ENCODE data around the gene JAZF1.

The JAZF1 gene

DNA sequence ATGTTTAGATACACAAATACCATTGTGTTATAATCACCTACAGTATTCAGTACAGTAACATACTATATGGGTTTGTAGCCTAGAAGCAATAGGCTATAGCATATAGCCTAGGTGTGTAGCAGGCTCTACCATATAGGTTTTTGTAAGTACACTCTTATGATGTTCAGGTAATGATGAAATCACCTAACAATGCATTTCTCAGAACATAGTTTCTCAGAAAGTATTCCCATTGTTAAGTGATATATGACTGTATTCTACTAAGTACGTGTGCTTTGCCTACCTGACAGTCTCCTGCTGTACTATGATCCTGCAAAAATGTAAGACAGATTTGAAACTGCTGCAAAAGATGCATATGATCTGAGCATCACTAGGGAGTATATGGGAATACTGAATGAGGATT is 137.9 kb downstream of the JAZF1 start:
- no peak for DNase-seq (ENCODE audit: low read depth)
- H3K4me3 ChIP-seq (ENCODE audit: low read depth, low read length) = no peak overlapping the region
- TF ChIP-seq, protein P1, sequence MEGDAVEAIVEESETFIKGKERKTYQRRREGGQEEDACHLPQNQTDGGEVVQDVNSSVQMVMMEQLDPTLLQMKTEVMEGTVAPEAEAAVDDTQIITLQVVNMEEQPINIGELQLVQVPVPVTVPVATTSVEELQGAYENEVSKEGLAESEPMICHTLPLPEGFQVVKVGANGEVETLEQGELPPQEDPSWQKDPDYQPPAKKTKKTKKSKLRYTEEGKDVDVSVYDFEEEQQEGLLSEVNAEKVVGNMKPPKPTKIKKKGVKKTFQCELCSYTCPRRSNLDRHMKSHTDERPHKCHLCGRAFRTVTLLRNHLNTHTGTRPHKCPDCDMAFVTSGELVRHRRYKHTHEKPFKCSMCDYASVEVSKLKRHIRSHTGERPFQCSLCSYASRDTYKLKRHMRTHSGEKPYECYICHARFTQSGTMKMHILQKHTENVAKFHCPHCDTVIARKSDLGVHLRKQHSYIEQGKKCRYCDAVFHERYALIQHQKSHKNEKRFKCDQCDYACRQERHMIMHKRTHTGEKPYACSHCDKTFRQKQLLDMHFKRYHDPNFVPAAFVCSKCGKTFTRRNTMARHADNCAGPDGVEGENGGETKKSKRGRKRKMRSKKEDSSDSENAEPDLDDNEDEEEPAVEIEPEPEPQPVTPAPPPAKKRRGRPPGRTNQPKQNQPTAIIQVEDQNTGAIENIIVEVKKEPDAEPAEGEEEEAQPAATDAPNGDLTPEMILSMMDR (IDR thresholded peaks at IDR 0.05; ENCODE audit: low read depth, low read length, missing control alignments) = no peak

DNA sequence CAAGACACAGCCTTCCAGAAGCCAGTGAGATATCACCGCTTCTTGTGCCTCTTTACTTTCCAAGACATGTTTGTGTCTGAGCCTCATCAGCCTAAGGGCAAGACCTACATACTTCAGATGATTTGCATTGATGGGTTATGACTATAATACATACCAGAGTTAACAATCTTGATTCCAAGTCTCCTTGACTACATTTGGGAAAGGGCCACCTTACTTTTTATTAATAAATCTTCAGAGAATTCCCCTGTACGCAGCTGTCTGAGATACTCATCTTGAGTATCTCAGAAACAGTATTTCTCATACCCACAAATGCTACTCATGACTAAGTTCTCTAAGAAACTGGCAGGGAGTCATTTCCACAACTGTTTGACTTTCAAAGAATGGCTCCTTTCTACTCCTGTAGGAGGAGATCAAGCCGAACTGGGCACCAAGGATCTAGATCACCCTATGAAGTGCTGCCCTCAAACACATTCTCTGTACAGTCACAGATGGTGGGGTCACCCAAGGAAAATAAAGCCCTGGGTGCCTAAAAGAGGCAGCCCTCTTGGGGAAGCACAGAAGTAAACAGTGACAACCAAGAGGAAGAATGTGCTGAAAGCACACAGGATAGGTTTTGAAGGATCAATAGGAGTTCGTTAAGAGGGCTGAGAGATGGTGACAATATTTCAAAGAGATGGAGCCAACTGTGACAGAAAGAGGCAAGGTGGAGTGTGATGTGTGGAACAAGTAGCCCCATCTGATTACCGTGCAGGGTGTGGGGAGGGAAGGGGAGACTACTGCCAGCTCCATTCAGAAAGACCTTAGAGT is 138.9 kb downstream of the JAZF1 start:
- TF ChIP-seq, protein P1 (IDR thresholded peaks at IDR 0.05; ENCODE audit: low read depth, low read length, missing control alignments) = no peak
- no peak overlapping the region for H3K4me3 ChIP-seq (ENCODE audit: low read depth, low read length)
- DNase-seq (ENCODE audit: low read depth) = no peak

DNA sequence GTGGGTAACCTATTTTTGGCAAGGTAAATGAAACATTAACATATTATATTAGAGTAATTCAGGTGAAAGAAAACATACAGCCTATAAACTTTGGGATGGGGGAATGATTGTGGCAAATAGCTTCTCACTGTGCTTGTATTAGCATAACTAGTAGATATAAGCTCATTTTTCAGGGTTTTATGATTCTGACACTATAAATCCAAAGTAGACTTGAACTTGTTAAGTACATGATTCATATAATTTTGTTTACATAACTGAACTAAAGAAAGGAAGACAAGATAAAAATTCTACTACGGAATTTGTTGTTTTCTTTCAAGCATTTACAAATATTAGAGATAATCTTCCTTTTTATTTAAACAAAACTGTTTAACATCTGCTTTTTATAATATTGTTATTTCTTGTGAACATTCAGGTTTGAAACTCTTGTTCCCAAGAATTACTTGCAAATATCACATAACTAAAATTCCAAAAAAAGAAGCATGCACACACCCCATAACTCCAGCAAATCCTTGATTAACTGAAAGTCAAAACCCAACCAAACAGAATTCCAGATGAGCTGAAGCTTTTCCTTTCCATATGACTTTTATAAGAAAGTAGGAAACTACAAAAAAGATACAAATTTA is 142.3 kb downstream of the JAZF1 start:
- TF ChIP-seq, protein P1 (IDR thresholded peaks at IDR 0.05; ENCODE audit: low read depth, low read length, missing control alignments) = no peak
- no peak overlapping the region for H3K4me3 ChIP-seq (ENCODE audit: low read depth, low read length)
- no peak for DNase-seq (ENCODE audit: low read depth)

DNA sequence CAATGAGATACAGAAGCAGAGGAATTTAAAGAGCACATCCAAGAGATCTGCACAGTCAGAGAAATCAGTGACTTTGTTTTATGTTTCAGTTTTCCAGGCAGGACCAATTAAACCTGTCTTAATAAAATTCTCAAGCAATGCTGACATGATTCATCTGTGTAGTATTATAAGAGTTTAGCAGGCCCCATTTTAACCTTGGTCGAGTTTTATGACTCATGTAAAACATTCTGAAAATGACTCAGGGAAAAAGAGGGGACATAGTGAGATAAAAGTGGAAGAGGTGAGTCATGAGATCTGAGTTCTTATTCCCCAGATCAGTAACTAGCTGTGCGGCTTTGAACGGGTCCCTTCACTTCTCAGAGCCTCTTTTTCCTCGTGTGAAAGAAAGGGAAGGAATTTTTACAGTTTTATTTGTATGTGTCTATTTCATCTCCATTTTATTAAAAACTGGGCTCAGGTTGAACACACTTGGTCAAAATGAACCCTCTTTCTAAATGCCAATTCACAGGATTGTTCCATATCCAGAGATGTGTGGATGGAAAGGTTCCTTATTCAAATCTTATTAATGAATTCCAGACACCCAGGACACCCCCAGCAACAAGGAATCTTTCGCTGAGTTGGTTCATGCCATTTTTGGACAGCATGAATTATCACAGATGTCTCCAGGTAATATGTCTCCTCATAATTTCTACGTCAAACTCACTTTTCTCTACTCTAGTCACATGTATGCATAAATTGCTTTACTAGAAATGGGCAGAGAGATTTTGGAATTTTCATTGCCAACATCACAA is 143.2 kb downstream of the JAZF1 start:
- peak; percentile 35 for DNase-seq (ENCODE audit: low read depth)
- TF ChIP-seq, protein P1 (IDR thresholded peaks at IDR 0.05; ENCODE audit: low read depth, low read length, missing control alignments) = no peak
- H3K4me3 ChIP-seq (ENCODE audit: low read depth, low read length) = no peak overlapping the region

DNA sequence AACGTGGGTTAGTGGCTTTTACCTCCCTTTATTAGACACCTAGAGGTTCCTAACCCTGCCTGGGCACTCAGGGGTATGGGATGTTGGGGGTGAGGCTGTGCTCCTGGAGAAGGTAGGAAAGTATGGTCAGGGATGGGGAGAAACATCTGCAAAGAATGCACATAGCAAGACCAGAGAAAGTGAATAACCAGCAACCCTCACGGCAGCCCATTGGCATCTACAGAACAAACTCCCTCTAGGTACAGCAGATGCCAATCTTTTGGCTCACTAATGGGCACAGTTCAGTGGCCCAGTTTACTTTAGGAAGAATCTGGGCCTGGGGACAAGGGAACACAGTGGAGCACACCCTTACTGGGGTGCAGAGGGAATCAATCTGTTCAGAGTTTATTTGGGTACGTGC is 143.9 kb downstream of the JAZF1 start:
- H3K4me3 ChIP-seq (ENCODE audit: low read depth, low read length) = no peak overlapping the region
- TF ChIP-seq, protein P1 (IDR thresholded peaks at IDR 0.05; ENCODE audit: low read depth, low read length, missing control alignments) = no peak
- no peak for DNase-seq (ENCODE audit: low read depth)

DNA sequence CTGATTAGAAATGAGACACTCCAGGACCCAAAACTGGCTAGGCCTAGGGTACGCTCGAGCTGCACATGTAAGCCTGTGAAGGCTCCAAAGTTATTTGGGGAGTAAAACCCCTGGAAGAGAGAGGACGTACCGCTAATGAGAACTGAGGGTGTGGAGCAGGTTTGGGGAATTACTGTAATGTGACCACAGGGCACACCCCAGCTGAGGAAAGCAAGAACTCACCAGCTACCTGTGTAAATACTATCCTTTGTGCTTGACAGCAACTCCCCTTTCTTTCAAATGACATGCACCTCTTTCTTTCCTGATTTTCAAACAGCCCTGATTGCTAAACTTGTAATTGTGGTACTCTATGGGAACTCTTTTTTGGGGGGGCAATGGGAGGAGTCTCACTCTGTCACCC is 147.2 kb downstream of the JAZF1 start:
- no peak overlapping the region for H3K4me3 ChIP-seq (ENCODE audit: low read depth, low read length)
- DNase-seq (ENCODE audit: low read depth) = no peak
- TF ChIP-seq, protein P1 (IDR thresholded peaks at IDR 0.05; ENCODE audit: low read depth, low read length, missing control alignments) = no peak
